Caco-2 (cell line): ENCODE data around the gene FEM1C. TPM values are rescaled to one million over a fixed set of nuclear protein-coding genes. Genes with fewer than 3 reads are reported as not detected.

Experiments used
- BruUV-seq: library from RNA; stranded (reverse); fragments of 400-500 nt; replicated peaks from 2 replicates; lab custom pipeline; 2021; lab: Mats Ljungman, UMichigan
- CTCF ChIA-PET: fragments of 300-600 bp; sonication (Branson Sonifier 250); formaldehyde crosslinking; loops from one replicate; lab custom pipeline; 2022; ENCODE audit warnings: antibody characterized with exemption; lab: Charles Lee
- POLR2A ChIA-PET: fragments of 300-600 bp; sonication (Branson Sonifier 250); formaldehyde crosslinking; loops from one replicate; lab custom pipeline; 2022; ENCODE audit warnings: antibody characterized with exemption; lab: Charles Lee
- DNase-seq, 2 experiments: peaks; one replicate each; pipeline versions ENCODE4 v3.0.0 to v3.0.0-alpha.2; 2020 to 2022
- H3K27me3 ChIP-seq: replicated peaks from 2 replicates; pipeline ENCODE4 v1.6.0; 2011; ENCODE audit warnings: low read length; ENCODE audit not compliant: control insufficient read depth, insufficient read depth
- H3K36me3 ChIP-seq: 2 replicates; pipeline ENCODE4 v1.5.1; 2011; ENCODE audit warnings: low read length; ENCODE audit not compliant: control insufficient read depth, insufficient read depth
- H3K4me1 ChIP-seq: fragments of 250-450 bp; sonication (Bioruptor Pico); 2 replicates; pipeline ENCODE4 v1.5.1; 2020; ENCODE audit warnings: mild to moderate bottlenecking
- H3K4me3 ChIP-seq: 2 replicates; pipeline ENCODE4 v1.5.1; 2011; ENCODE audit warnings: low read depth, mild to moderate bottlenecking, control low read depth, low read length
- H3K9me3 ChIP-seq: fragments of 250-450 bp; sonication (Bioruptor Pico); 2 replicates; pipeline ENCODE4 v1.5.1; 2020; ENCODE audit warnings: mild to moderate bottlenecking, moderate library complexity
- H3K27ac Mint-ChIP-seq: one replicate; pipeline ENCODE4 v1.8.0; 2022; ENCODE audit warnings: mixed read lengths; ENCODE audit not compliant: unreplicated experiment
- H3K27me3 Mint-ChIP-seq: one replicate; pipeline ENCODE4 v1.8.0; 2022; ENCODE audit warnings: mixed read lengths; ENCODE audit not compliant: insufficient read depth, unreplicated experiment
- H3K36me3 Mint-ChIP-seq: one replicate; pipeline ENCODE4 v1.8.0; 2022; ENCODE audit warnings: mild to moderate bottlenecking, mixed read lengths; ENCODE audit not compliant: insufficient read depth, unreplicated experiment
- H3K4me1 Mint-ChIP-seq: one replicate; pipeline ENCODE4 v1.8.0; 2022; ENCODE audit warnings: low read depth, mixed read lengths; ENCODE audit not compliant: unreplicated experiment
- H3K4me3 Mint-ChIP-seq: one replicate; pipeline ENCODE4 v1.8.0; 2022; ENCODE audit warnings: mild to moderate bottlenecking, moderate library complexity, mixed read lengths; ENCODE audit not compliant: unreplicated experiment
- H3K9me3 Mint-ChIP-seq: one replicate; pipeline ENCODE4 v1.8.0; 2022; ENCODE audit warnings: mixed read lengths; ENCODE audit not compliant: unreplicated experiment
- CTCF ChIP-seq, 2 experiments: fragments of 200-600 bp in 1 of 2; IDR thresholded peaks; 1 replicate in 1 of 2; 2 replicates in 1 of 2; pipeline versions ENCODE4 v1.5.1 to v1.8.0; 2011 to 2022; ENCODE audit warnings: antibody characterized with exemption in 1 of 2, control low read depth in 1 of 2, inconsistent platforms in 1 of 2, low read depth in 1 of 2, low read length in 1 of 2, mild to moderate bottlenecking in 1 of 2, moderate library complexity in 1 of 2; ENCODE audit not compliant: insufficient read depth in 1 of 2, severe bottlenecking in 1 of 2, unreplicated experiment in 1 of 2
- intact Hi-C: fragments of 100-400 bp; cut with micrococcal nuclease; formaldehyde crosslinking; loops from one replicate; pipeline ENCODE4 v1.10.0; 2022; ENCODE audit not compliant: unreplicated experiment
- total RNA-seq: library from RNA; stranded (reverse); gene quantifications from 2 replicates; pipeline ENCODE4 v1.2.3, GENCODE V29; 2022

Gene FEM1C
- total RNA-seq, 1 experiment from 2014 or later: 11.8 TPM

GRCh38 chr5:115526604-115527003 lies 18.0 kb downstream of the FEM1C start:
- peaks cover 7% of the 10 kb centered on the region for H3K4me1 Mint-ChIP-seq
- Histone ChIP-seq H3K4me3 (no peak overlapping the region), H3K4me1 (no peaks in the 10 kb centered on the region), H3K27me3 (no peaks in the 10 kb centered on the region), H3K36me3 (no peaks in the 10 kb centered on the region; the same call in 1 of the 2 replicates), H3K9me3 (no peaks in the 10 kb centered on the region)
- H3K9me3 Mint-ChIP-seq: no peaks in the 10 kb centered on the region
- no peak for TF ChIP-seq CTCF (IDR thresholded peaks at IDR 0.05; ENCODE audit: insufficient read depth in 1 of 2, low read depth in 1 of 2, low read length in 1 of 2, severe bottlenecking in 1 of 2, unreplicated experiment in 1 of 2)
- POLR2A ChIA-PET: no interaction called here
- CTCF ChIA-PET: no interaction called here
- H3K27ac Mint-ChIP-seq: no peak overlapping the region
- intact Hi-C loops: no loop called here
- H3K36me3 Mint-ChIP-seq: peaks cover 30% of the 10 kb centered on the region
- BruUV-seq: no TSS peak
- no peak for DNase-seq
- H3K27me3 Mint-ChIP-seq: no peaks in the 10 kb centered on the region
- no peak overlapping the region for H3K4me3 Mint-ChIP-seq

- CTCF ChIA-PET: no interaction called here
- no peak for DNase-seq
- Histone ChIP-seq H3K27me3 (no peaks in the 10 kb centered on the region), H3K9me3 (no peaks in the 10 kb centered on the region), H3K4me3 (no peak overlapping the region), H3K36me3 (no peaks in the 10 kb centered on the region; the same call in 1 of the 2 replicates), H3K4me1 (no peaks in the 10 kb centered on the region)
- BruUV-seq: no TSS peak
- H3K9me3 Mint-ChIP-seq: no peaks in the 10 kb centered on the region
- H3K27ac Mint-ChIP-seq: no peak overlapping the region
- no peak overlapping the region for H3K4me3 Mint-ChIP-seq
- intact Hi-C loops: no loop called here
- peaks cover 7% of the 10 kb centered on the region for H3K4me1 Mint-ChIP-seq
- no peak for TF ChIP-seq CTCF (IDR thresholded peaks at IDR 0.05; ENCODE audit: insufficient read depth in 1 of 2, low read depth in 1 of 2, low read length in 1 of 2, severe bottlenecking in 1 of 2, unreplicated experiment in 1 of 2)
- H3K36me3 Mint-ChIP-seq: peaks cover 30% of the 10 kb centered on the region
- H3K27me3 Mint-ChIP-seq: no peaks in the 10 kb centered on the region
- POLR2A ChIA-PET: no interaction called here
Measured at GRCh38 chr5:115524199-115524847, 20.3 kb downstream of the FEM1C start.

GRCh38 chr5:115522832-115523403 lies 21.7 kb downstream of the FEM1C start:
- no peaks in the 10 kb centered on the region for H3K9me3 ChIP-seq

More at GRCh38 chr5:115522832-115523403, 21.7 kb downstream of the FEM1C start:
- H3K9me3 Mint-ChIP-seq: no peaks in the 10 kb centered on the region
- POLR2A ChIA-PET: no interaction called here
- no peaks in the 10 kb centered on the region for H3K27me3 Mint-ChIP-seq
- no peak overlapping the region for H3K27ac Mint-ChIP-seq
- DNase-seq: no peak
- no peaks in the 10 kb centered on the region for H3K4me1 ChIP-seq
- peaks cover 7% of the 10 kb centered on the region for H3K4me1 Mint-ChIP-seq
- BruUV-seq: no TSS peak
- no peaks in the 10 kb centered on the region for H3K27me3 ChIP-seq
- peaks cover 23% of the 10 kb centered on the region for H3K36me3 Mint-ChIP-seq
- CTCF ChIA-PET: no interaction called here
- intact Hi-C loops: no loop called here
- H3K4me3 ChIP-seq: no peak overlapping the region
- H3K36me3 ChIP-seq: no peaks in the 10 kb centered on the region; the same call in 1 of the 2 replicates
- H3K4me3 Mint-ChIP-seq: no peak overlapping the region
- no peak for TF ChIP-seq CTCF (IDR thresholded peaks at IDR 0.05; ENCODE audit: insufficient read depth in 1 of 2, low read depth in 1 of 2, low read length in 1 of 2, severe bottlenecking in 1 of 2, unreplicated experiment in 1 of 2)
